Chondrocyte (in vitro differentiated cells): ENCODE data around the gene ZNF460. TPM values are rescaled to one million over a fixed set of nuclear protein-coding genes. Genes with fewer than 3 reads are reported as not detected.
"Not testable (repeated sequence)": the region's sequence is repeated elsewhere in the genome, so short reads cannot be mapped to it uniquely, and the experiment has no call there.

ENCODE experiments used
- DNase-seq: peaks from one replicate; pipeline ENCODE4 v3.0.0; 2021; ENCODE audit warnings: mixed read lengths, low spot score
- H3K27ac Mint-ChIP-seq: one replicate; pipeline ENCODE4 v1.8.0; 2021; ENCODE audit warnings: mild to moderate bottlenecking, moderate library complexity, mixed read lengths; ENCODE audit not compliant: unreplicated experiment
- H3K27me3 Mint-ChIP-seq: 2 replicates; pipeline ENCODE4 v1.8.0; 2021; ENCODE audit warnings: low read depth, mixed read lengths
- H3K36me3 Mint-ChIP-seq: 2 replicates; pipeline ENCODE4 v1.8.0; 2021; ENCODE audit warnings: low read depth, mixed read lengths
- H3K4me1 Mint-ChIP-seq: 2 replicates; pipeline ENCODE4 v1.8.0; 2021; ENCODE audit warnings: low read depth, mild to moderate bottlenecking, mixed read lengths
- H3K4me3 Mint-ChIP-seq: one replicate; pipeline ENCODE4 v1.8.0; 2021; ENCODE audit warnings: mild to moderate bottlenecking, moderate library complexity, mixed read lengths; ENCODE audit not compliant: unreplicated experiment
- H3K9me3 Mint-ChIP-seq: 2 replicates; pipeline ENCODE4 v1.8.0; 2021; ENCODE audit warnings: low read depth, mixed read lengths
- CTCF ChIP-seq: fragments of 200-600 bp; sonication (generic); IDR thresholded peaks from 2 replicates; pipeline ENCODE4 v1.5.0; 2021; ENCODE audit warnings: antibody characterized with exemption, mild to moderate bottlenecking, moderate library complexity
- total RNA-seq: library from RNA; stranded (reverse); gene quantifications from 3 replicates; pipeline ENCODE4 v1.2.1, GENCODE V29; 2021

ZNF460 gene
- total RNA-seq, 1 donor from 2014 or later = 81.4 TPM

GRCh38 chr19:57248646-57249045, 31.6 kb upstream of the ZNF460 start:
- Mint-ChIP-seq H3K4me3 (no peak overlapping the region), H3K36me3 (peaks cover 47% of the 10 kb centered on the region)
- TF ChIP-seq CTCF = no peak

GRCh38 chr19:57249329-57249728, 31.0 kb upstream of the ZNF460 start:
- H3K4me1 Mint-ChIP-seq = no peaks in the 10 kb centered on the region
- peaks cover 50% of the 10 kb centered on the region for H3K36me3 Mint-ChIP-seq
- H3K27ac Mint-ChIP-seq = no peak overlapping the region
- TF ChIP-seq CTCF = no peak
- no peak for DNase-seq
- H3K27me3 Mint-ChIP-seq = no peaks in the 10 kb centered on the region
- no peaks in the 10 kb centered on the region for H3K9me3 Mint-ChIP-seq
- H3K4me3 Mint-ChIP-seq = no peak overlapping the region

More at GRCh38 chr19:57248646-57249045, 31.6 kb upstream of the ZNF460 start:
- no peak for DNase-seq
- no peaks in the 10 kb centered on the region for H3K27me3 Mint-ChIP-seq
- H3K27ac Mint-ChIP-seq = no peak overlapping the region
- H3K9me3 Mint-ChIP-seq = no peaks in the 10 kb centered on the region
- peaks cover under 1% of the 10 kb centered on the region for H3K4me1 Mint-ChIP-seq

- not testable (repeated sequence) for H3K4me1 Mint-ChIP-seq, H3K27ac Mint-ChIP-seq, DNase-seq, H3K27me3 Mint-ChIP-seq, H3K4me3 Mint-ChIP-seq, H3K9me3 Mint-ChIP-seq
- H3K36me3 Mint-ChIP-seq = peaks cover 53% of the 10 kb centered on the region
These were observed 26.5 kb upstream of the ZNF460 start for GRCh38 chr19:57253767-57254166.

- H3K36me3 Mint-ChIP-seq = peaks cover 24% of the 10 kb centered on the region
- H3K27me3 Mint-ChIP-seq = no peaks in the 10 kb centered on the region
- no peak overlapping the region for H3K4me3 Mint-ChIP-seq
- H3K9me3 Mint-ChIP-seq = peaks cover 5% of the 10 kb centered on the region
- TF ChIP-seq CTCF = no peak
- no peaks in the 10 kb centered on the region for H3K4me1 Mint-ChIP-seq
- H3K27ac Mint-ChIP-seq = no peak overlapping the region
- no peak for DNase-seq
These were observed 18.2 kb upstream of the ZNF460 start for GRCh38 chr19:57262044-57262443.

- no peak for DNase-seq
- peaks cover 21% of the 10 kb centered on the region for H3K36me3 Mint-ChIP-seq
- H3K27ac Mint-ChIP-seq = no peak overlapping the region
- H3K4me3 Mint-ChIP-seq = no peak overlapping the region
- H3K4me1 Mint-ChIP-seq = no peaks in the 10 kb centered on the region
- H3K9me3 Mint-ChIP-seq = peaks cover 5% of the 10 kb centered on the region
- TF ChIP-seq CTCF = no peak
- H3K27me3 Mint-ChIP-seq = no peaks in the 10 kb centered on the region
These were observed 17.0 kb upstream of the ZNF460 start for GRCh38 chr19:57263244-57263741.

- no peak for DNase-seq
- no peaks in the 10 kb centered on the region for H3K9me3 Mint-ChIP-seq
- H3K27me3 Mint-ChIP-seq = no peaks in the 10 kb centered on the region
These were observed 13.0 kb upstream of the ZNF460 start for GRCh38 chr19:57267291-57267690.

More at GRCh38 chr19:57267291-57267690, 13.0 kb upstream of the ZNF460 start:
- Mint-ChIP-seq H3K27ac (no peak overlapping the region), H3K4me1 (peaks cover 8% of the 10 kb centered on the region), H3K36me3 (peaks cover 5% of the 10 kb centered on the region), H3K4me3 (no peak overlapping the region)
- no peak for TF ChIP-seq CTCF
